Stimulated activated CD4-positive, alpha-beta T cell treated with anti-CD3 and anti-CD28 coated beads, Interleukin-15, amount 100 ng/mL, for 48 hours (primary cell): Measurements from ENCODE around the gene ERP44.
"Not testable (repeated sequence)": the region's sequence is repeated elsewhere in the genome, so short reads cannot be mapped to it uniquely, and the experiment has no call there.

Experiments
- DNase-seq, 2 donors: peaks; one replicate each; pipeline ENCODE4 v3.0.0-alpha.2; 2020; ENCODE audit warnings: low read depth in 2 of 2

ERP44 gene

GRCh38 chr9:100100146-100100667, 1.4 kb upstream of the ERP44 start:
- no peak for DNase-seq

- no peak for DNase-seq
Observed at GRCh38 chr9:100099722-100100042, 882 bp upstream of the ERP44 start.

- DNase-seq, result no peak
Observed at GRCh38 chr9:100098046-100098886, 534 bp downstream of the ERP44 start.

- no peak for DNase-seq
Observed at GRCh38 chr9:100096378-100096916, 2.4 kb downstream of the ERP44 start.

GRCh38 chr9:100094411-100094810, 4.4 kb downstream of the ERP44 start:
- DNase-seq, result not testable (repeated sequence)

GRCh38 chr9:100092066-100092465, 6.7 kb downstream of the ERP44 start:
- no peak for DNase-seq

GRCh38 chr9:100091650-100092049, 7.2 kb downstream of the ERP44 start:
- no peak for DNase-seq

GRCh38 chr9:100090880-100091279, 7.9 kb downstream of the ERP44 start:
- no peak for DNase-seq

GRCh38 chr9:100088202-100088601, 10.6 kb downstream of the ERP44 start:
- DNase-seq, result no peak

- no peak for DNase-seq
Observed at GRCh38 chr9:100087218-100087617, 11.6 kb downstream of the ERP44 start.

GRCh38 chr9:100086097-100086635, 12.6 kb downstream of the ERP44 start:
- DNase-seq, result no peak

GRCh38 chr9:100084734-100085133, 14.1 kb downstream of the ERP44 start:
- DNase-seq, result no peak

GRCh38 chr9:100084128-100084453, 14.7 kb downstream of the ERP44 start:
- no peak for DNase-seq

GRCh38 chr9:100083448-100084127, 15.2 kb downstream of the ERP44 start:
- no peak for DNase-seq

- no peak for DNase-seq
Observed at GRCh38 chr9:100082782-100083181, 16.0 kb downstream of the ERP44 start.

- DNase-seq, result not testable (repeated sequence)
Observed at GRCh38 chr9:100076256-100076655, 22.5 kb downstream of the ERP44 start.

GRCh38 chr9:100074989-100075388, 23.8 kb downstream of the ERP44 start:
- DNase-seq, result no peak

GRCh38 chr9:100074093-100074492, 24.7 kb downstream of the ERP44 start:
- DNase-seq, result no peak

GRCh38 chr9:100072805-100073204, 26.0 kb downstream of the ERP44 start:
- DNase-seq, result no peak

- no peak for DNase-seq
Observed at GRCh38 chr9:100071271-100071670, 27.5 kb downstream of the ERP44 start.

GRCh38 chr9:100070104-100071041, 28.4 kb downstream of the ERP44 start:
- DNase-seq, result no peak

GRCh38 chr9:100069068-100069467, 29.7 kb downstream of the ERP44 start:
- DNase-seq, result not testable (repeated sequence)
